Measurements from ENCODE around the gene WNT9B.

DNA sequence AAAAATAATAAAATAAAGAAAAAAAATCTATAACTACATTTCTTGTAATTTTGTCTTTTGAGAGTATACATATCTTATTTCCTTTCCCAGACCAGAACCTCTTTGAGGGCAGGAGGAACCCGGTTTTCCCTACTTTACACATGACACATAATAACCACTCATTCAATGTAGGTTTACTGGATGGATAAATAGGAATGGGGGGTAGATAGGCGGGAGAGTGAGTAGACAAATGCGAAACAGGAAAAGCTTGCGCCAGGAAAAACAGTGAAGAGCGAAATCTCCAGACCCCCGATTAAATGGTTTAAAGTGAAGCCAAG, 71.1 kb downstream of the WNT9B start:
- TF ChIP-seq, protein P1, sequence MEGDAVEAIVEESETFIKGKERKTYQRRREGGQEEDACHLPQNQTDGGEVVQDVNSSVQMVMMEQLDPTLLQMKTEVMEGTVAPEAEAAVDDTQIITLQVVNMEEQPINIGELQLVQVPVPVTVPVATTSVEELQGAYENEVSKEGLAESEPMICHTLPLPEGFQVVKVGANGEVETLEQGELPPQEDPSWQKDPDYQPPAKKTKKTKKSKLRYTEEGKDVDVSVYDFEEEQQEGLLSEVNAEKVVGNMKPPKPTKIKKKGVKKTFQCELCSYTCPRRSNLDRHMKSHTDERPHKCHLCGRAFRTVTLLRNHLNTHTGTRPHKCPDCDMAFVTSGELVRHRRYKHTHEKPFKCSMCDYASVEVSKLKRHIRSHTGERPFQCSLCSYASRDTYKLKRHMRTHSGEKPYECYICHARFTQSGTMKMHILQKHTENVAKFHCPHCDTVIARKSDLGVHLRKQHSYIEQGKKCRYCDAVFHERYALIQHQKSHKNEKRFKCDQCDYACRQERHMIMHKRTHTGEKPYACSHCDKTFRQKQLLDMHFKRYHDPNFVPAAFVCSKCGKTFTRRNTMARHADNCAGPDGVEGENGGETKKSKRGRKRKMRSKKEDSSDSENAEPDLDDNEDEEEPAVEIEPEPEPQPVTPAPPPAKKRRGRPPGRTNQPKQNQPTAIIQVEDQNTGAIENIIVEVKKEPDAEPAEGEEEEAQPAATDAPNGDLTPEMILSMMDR (IDR thresholded peaks at IDR 0.05), result no peak
- no peak for TF ChIP-seq POLR2AphosphoS5 (IDR thresholded peaks at IDR 0.05)

All from esophagus muscularis mucosa (tissue), 3 donors.